ENCODE data around the gene SLC8A1. TPM values are rescaled to one million over a fixed set of nuclear protein-coding genes. Genes with fewer than 3 reads are reported as not detected.
A peak's percentile ranks its signal among the peaks of the same experiment; 100 is the strongest.

SLC8A1 gene
- total RNA-seq, 4 donors from 2014 or later, result 22.8 to 65.5 (median 42.0) TPM

DNA sequence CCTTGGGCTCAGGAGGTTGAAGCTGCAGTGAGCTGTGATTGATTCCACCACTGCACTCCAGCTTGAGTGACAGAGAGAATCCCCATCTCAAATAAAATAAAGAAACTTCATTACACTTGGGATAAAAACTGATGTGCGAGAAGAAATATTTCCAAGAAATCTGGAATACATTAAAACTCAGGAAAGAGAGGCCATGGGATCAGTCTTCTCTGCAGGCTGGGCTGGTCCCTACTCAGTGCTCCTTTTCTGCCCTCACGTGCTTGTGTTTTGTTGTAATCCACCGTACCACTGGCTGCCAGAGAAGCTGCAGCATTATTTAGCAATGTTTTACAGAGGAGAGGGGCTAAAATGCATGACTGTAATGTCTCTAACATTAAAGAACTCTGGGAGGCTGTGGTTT is 282.0 kb downstream of the SLC8A1 start:
- Histone ChIP-seq H3K27me3 (no peaks in the 10 kb centered on the region), H3K27ac (no peak overlapping the region), H3K9me3 (no peaks in the 10 kb centered on the region), H3K4me3 (no peak overlapping the region), H3K36me3 (no peaks in the 10 kb centered on the region), H3K4me1 (peaks cover 0 to 23% (median 5%) of the 10 kb centered on the region in 4 donors)
- WGBS, 2 donors (ENCODE audit: low coverage in 1 of 2), result 85 to 86% methylated on average over 3 of the region's 3 CpGs
- DNase-seq, result no peak
- TF ChIP-seq CTCF (IDR thresholded peaks at IDR 0.05) (no peak), POLR2AphosphoS5 (IDR thresholded peaks at IDR 0.05) (no peak), POLR2A (IDR thresholded peaks at IDR 0.05) (no peak), EP300 (IDR thresholded peaks at IDR 0.05; ENCODE audit: low read depth) (no peak)
- intact Hi-C loops (cut with DNase I; ENCODE audit: low total_unique reads), result no loop called here
- in situ Hi-C loops (cut with MboI; ENCODE audit: low pct_ligation_motif_present in 1 of 4, low pct_unique_long_range_greater_than_20kb in 1 of 4, low sequenced_read_pairs in 3 of 4), result no loop called here

DNA sequence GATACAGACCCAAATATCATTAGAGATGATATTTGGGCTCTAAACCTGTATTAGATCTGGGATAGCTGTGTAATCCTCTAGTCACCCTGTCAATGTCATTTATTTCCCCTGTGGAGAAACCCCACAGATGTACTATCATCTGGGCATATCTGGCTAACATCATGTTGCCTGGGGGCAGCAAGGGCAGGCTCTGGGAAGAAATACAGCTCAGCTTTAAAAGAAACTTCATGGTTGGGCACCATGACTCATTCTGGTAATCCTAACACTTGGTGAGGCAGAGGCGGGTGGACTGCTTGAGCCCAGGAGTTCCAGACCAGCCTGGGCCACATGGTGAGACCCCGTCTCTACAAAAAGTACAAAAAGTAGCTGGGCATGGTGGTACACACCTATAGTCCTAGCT is 282.5 kb downstream of the SLC8A1 start:
- Histone ChIP-seq H3K36me3 (no peaks in the 10 kb centered on the region), H3K9me3 (no peaks in the 10 kb centered on the region), H3K27me3 (no peaks in the 10 kb centered on the region), H3K27ac (no peak overlapping the region), H3K4me1 (peaks cover 0 to 23% (median 5%) of the 10 kb centered on the region in 4 donors), H3K4me3 (no peak overlapping the region)
- 92% methylated on average over 2 of the region's 2 CpGs; no CpG with 5 or more reads in 1 of the 2 donors for WGBS, 2 donors (ENCODE audit: low coverage in 1 of 2)
- intact Hi-C loops (cut with DNase I; ENCODE audit: low total_unique reads) (no loop called here), in situ Hi-C loops (cut with MboI; ENCODE audit: low pct_ligation_motif_present in 1 of 4, low pct_unique_long_range_greater_than_20kb in 1 of 4, low sequenced_read_pairs in 3 of 4) (no loop called here)
- no peak for DNase-seq
- TF ChIP-seq POLR2AphosphoS5 (IDR thresholded peaks at IDR 0.05), result no peak
- no peak for TF ChIP-seq CTCF (IDR thresholded peaks at IDR 0.05)
- no peak for TF ChIP-seq EP300 (IDR thresholded peaks at IDR 0.05; ENCODE audit: low read depth)

DNA sequence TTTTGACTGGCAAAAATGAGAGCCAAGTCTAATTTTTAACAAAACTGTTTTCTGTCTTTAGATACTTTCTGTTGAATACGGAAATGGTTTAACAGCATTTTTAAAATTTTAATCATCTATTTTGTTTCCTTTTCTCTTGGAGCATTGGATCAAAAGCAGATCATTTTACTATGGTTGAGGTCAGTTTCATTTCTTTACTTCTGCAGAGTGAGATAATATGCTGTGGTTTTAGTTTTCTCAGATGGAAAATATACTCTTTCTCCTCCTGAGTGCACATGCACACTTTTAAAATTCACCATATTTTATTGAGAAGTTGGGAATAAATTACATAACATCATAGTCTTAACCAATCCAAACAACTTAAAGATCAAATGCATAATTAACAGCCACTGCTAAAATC is 283.3 kb downstream of the SLC8A1 start:
- H3K4me3 ChIP-seq, result no peak overlapping the region
- H3K27me3 ChIP-seq, result no peaks in the 10 kb centered on the region
- TF ChIP-seq POLR2AphosphoS5 (IDR thresholded peaks at IDR 0.05) (no peak), POLR2A (IDR thresholded peaks at IDR 0.05) (no peak), EP300 (IDR thresholded peaks at IDR 0.05; ENCODE audit: low read depth) (no peak), CTCF (IDR thresholded peaks at IDR 0.05) (no peak)
- no peaks in the 10 kb centered on the region for H3K9me3 ChIP-seq
- H3K27ac ChIP-seq, result no peak overlapping the region
- in situ Hi-C loops (cut with MboI; ENCODE audit: low pct_ligation_motif_present in 1 of 4, low pct_unique_long_range_greater_than_20kb in 1 of 4, low sequenced_read_pairs in 3 of 4), result no loop called here
- no peak for DNase-seq
- H3K36me3 ChIP-seq, result no peaks in the 10 kb centered on the region
- intact Hi-C loops (cut with DNase I; ENCODE audit: low total_unique reads), result no loop called here
- 0 to 16% methylated on average over 1 of the region's 1 CpG for WGBS, 2 donors (ENCODE audit: low coverage in 1 of 2)
- H3K4me1 ChIP-seq, result peaks cover 0 to 23% (median 5%) of the 10 kb centered on the region in 4 donors

DNA sequence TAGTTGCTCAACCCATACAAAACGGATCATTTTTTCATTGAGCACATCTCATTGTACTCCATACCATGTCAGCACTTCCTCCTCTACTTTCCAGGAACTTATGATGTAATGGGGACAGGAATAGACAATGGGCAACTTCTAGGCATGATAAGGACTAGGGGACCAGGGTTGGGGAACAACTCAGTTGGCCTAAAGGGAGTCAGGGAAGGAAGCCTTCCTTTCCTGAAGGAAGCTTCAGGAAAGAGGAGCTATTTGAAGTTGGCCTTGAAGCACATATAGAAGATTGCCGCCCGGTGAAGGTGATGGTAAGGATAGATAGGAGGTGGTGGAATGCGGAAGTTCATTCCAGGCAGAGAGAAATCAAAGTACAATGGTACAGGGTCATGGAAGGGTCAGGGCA is 283.9 kb downstream of the SLC8A1 start:
- no peak overlapping the region for H3K4me3 ChIP-seq
- peak overlapping the region in 1 of 4 donors; percentile 12 for H3K27ac ChIP-seq
- intact Hi-C loops (cut with DNase I; ENCODE audit: low total_unique reads), result no loop called here
- no peaks in the 10 kb centered on the region for H3K9me3 ChIP-seq
- no peaks in the 10 kb centered on the region for H3K36me3 ChIP-seq
- H3K4me1 ChIP-seq, result peaks cover 0 to 23% (median 5%) of the 10 kb centered on the region in 4 donors
- TF ChIP-seq POLR2A (IDR thresholded peaks at IDR 0.05), result no peak
- no peak for TF ChIP-seq EP300 (IDR thresholded peaks at IDR 0.05; ENCODE audit: low read depth)
- TF ChIP-seq POLR2AphosphoS5 (IDR thresholded peaks at IDR 0.05), result peak in 2 of 3 donors; percentile 47 to 55
- DNase-seq, result peak; percentile 31
- 38 to 52% methylated on average over 4 of the region's 4 CpGs for WGBS, 2 donors (ENCODE audit: low coverage in 1 of 2)
- in situ Hi-C loops (cut with MboI; ENCODE audit: low pct_ligation_motif_present in 1 of 4, low pct_unique_long_range_greater_than_20kb in 1 of 4, low sequenced_read_pairs in 3 of 4), result no loop called here
- H3K27me3 ChIP-seq, result no peaks in the 10 kb centered on the region

DNA sequence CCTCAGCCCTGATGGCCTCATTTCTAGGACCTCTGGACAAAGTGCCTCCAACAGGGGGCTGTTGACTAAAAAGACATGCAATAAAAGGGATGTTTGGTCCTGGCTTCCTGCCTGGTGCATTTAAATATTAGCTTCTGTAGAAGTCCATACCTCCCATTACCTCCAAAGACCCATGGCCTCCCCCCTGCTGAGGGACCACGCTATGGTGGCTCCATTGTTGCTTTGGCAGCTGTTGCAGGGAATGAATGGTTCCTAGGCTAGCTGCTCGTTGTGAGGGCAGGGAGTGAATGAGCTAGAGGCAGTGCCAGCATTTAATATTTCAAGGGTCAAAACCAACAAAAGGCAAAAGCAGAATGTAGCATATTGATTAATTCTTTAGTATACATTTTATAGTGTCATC is 285.9 kb downstream of the SLC8A1 start:
- Histone ChIP-seq H3K9me3 (no peaks in the 10 kb centered on the region), H3K4me1 (peaks cover 0 to 23% (median 5%) of the 10 kb centered on the region in 4 donors), H3K36me3 (no peaks in the 10 kb centered on the region), H3K27ac (no peak overlapping the region), H3K4me3 (no peak overlapping the region), H3K27me3 (no peaks in the 10 kb centered on the region)
- intact Hi-C loops (cut with DNase I; ENCODE audit: low total_unique reads) (no loop called here), in situ Hi-C loops (cut with MboI; ENCODE audit: low pct_ligation_motif_present in 1 of 4, low pct_unique_long_range_greater_than_20kb in 1 of 4, low sequenced_read_pairs in 3 of 4) (no loop called here)
- TF ChIP-seq POLR2A (IDR thresholded peaks at IDR 0.05), result no peak
- DNase-seq, result no peak
- WGBS, 2 donors (ENCODE audit: low coverage in 1 of 2), result 60% methylated on average over 2 of the region's 2 CpGs; no CpG with 5 or more reads in 1 of the 2 donors
